CD4-positive, alpha-beta memory T cell (primary cell): Measurements from ENCODE around the gene GIGYF1. TPM values are rescaled to one million over a fixed set of nuclear protein-coding genes. Genes with fewer than 3 reads are reported as not detected.

Source experiments
- CTCF ChIA-PET: fragments of 350-600 bp; sonication (Branson Sonifier 250); formaldehyde crosslinking; loops from one replicate; lab custom pipeline; 2021; ENCODE audit warnings: inconsistent platforms; ENCODE audit not compliant: partially characterized antibody; lab: Charles Lee
- POLR2A ChIA-PET: fragments of 350-600 bp; sonication (Branson Sonifier 250); formaldehyde crosslinking; loops from one replicate; lab custom pipeline; 2021; ENCODE audit not compliant: partially characterized antibody; lab: Charles Lee
- DNase-seq, 5 donors: peaks; one replicate each; pipeline versions ENCODE4 v3.0.0 to v3.0.0-alpha.2; 2020 to 2022; ENCODE audit warnings: mixed read lengths in 1 of 5
- H3K27ac ChIP-seq: one replicate; pipeline ENCODE4 v1.7.0; 2013; ENCODE audit warnings: low read depth, low read length
- H3K27me3 ChIP-seq: 2 replicates; pipeline ENCODE4 v1.7.0; 2013; ENCODE audit warnings: mild to moderate bottlenecking, low read length, moderate library complexity; ENCODE audit not compliant: insufficient read depth
- H3K36me3 ChIP-seq: 2 replicates; pipeline ENCODE4 v1.7.0; 2013; ENCODE audit warnings: mild to moderate bottlenecking, low read length, moderate library complexity; ENCODE audit not compliant: insufficient read depth
- H3K4me1 ChIP-seq: 2 replicates; pipeline ENCODE4 v1.7.0; 2013; ENCODE audit warnings: mild to moderate bottlenecking, low read length, moderate library complexity; ENCODE audit not compliant: insufficient read depth
- H3K4me3 ChIP-seq, 2 donors: one replicate each; pipeline ENCODE4 v1.7.0; 2013; ENCODE audit warnings: low read length in 2 of 2, mild to moderate bottlenecking in 1 of 2
- H3K9me3 ChIP-seq, 2 donors: one replicate each; pipeline ENCODE4 v1.7.0; 2013; ENCODE audit warnings: low read length in 2 of 2, control low read depth in 1 of 2; ENCODE audit not compliant: control insufficient read depth in 1 of 2
- H3K27ac Mint-ChIP-seq, 7 donors: one replicate each; pipeline ENCODE4 v1.8.0; 2020 to 2021; ENCODE audit warnings: mixed read lengths in 7 of 7, mild to moderate bottlenecking in 6 of 7, inconsistent platforms in 3 of 7, moderate library complexity in 3 of 7
- H3K27me3 Mint-ChIP-seq, 2 donors: one replicate each; pipeline ENCODE4 v1.8.0; 2020 to 2021; ENCODE audit warnings: mixed read lengths in 2 of 2
- H3K36me3 Mint-ChIP-seq, 2 donors: one replicate each; pipeline ENCODE4 v1.8.0; 2020 to 2021; ENCODE audit warnings: mixed read lengths in 2 of 2, inconsistent platforms in 1 of 2, mild to moderate bottlenecking in 1 of 2
- H3K4me1 Mint-ChIP-seq, 4 donors: one replicate each; pipeline ENCODE4 v1.8.0; 2020 to 2021; ENCODE audit warnings: mixed read lengths in 4 of 4, mild to moderate bottlenecking in 1 of 4
- H3K4me3 Mint-ChIP-seq, 8 donors: one replicate each; pipeline ENCODE4 v1.8.0; 2020 to 2021; ENCODE audit warnings: mixed read lengths in 8 of 8, mild to moderate bottlenecking in 7 of 8, moderate library complexity in 6 of 8, inconsistent platforms in 3 of 8
- H3K9me3 Mint-ChIP-seq, 8 donors: one replicate each; pipeline ENCODE4 v1.8.0; 2020 to 2021; ENCODE audit warnings: mixed read lengths in 8 of 8, mild to moderate bottlenecking in 5 of 8, inconsistent platforms in 3 of 8, moderate library complexity in 1 of 8
- intact Hi-C: fragments of 100-400 bp; cut with micrococcal nuclease; formaldehyde crosslinking; loops from one replicate; pipeline ENCODE4 v1.15.1; 2023
- polyA plus RNA-seq, 2 donors: library from polyadenylated mRNA; unstranded; fragments of 300-500 nt; fragmentation: Illumina TruSeq; gene quantifications; one replicate each; pipeline ENCODE4 v1.2.3, GENCODE V29; 2021
- total RNA-seq, 2 experiments: library from RNA; stranded (reverse); gene quantifications; one replicate each; pipeline ENCODE4 v1.2.3, GENCODE V29; 2021

GIGYF1 gene
- total and polyA plus RNA-seq, 4 experiments from 2014 or later: 0.19 to 118 (median 59.7) TPM

DNA sequence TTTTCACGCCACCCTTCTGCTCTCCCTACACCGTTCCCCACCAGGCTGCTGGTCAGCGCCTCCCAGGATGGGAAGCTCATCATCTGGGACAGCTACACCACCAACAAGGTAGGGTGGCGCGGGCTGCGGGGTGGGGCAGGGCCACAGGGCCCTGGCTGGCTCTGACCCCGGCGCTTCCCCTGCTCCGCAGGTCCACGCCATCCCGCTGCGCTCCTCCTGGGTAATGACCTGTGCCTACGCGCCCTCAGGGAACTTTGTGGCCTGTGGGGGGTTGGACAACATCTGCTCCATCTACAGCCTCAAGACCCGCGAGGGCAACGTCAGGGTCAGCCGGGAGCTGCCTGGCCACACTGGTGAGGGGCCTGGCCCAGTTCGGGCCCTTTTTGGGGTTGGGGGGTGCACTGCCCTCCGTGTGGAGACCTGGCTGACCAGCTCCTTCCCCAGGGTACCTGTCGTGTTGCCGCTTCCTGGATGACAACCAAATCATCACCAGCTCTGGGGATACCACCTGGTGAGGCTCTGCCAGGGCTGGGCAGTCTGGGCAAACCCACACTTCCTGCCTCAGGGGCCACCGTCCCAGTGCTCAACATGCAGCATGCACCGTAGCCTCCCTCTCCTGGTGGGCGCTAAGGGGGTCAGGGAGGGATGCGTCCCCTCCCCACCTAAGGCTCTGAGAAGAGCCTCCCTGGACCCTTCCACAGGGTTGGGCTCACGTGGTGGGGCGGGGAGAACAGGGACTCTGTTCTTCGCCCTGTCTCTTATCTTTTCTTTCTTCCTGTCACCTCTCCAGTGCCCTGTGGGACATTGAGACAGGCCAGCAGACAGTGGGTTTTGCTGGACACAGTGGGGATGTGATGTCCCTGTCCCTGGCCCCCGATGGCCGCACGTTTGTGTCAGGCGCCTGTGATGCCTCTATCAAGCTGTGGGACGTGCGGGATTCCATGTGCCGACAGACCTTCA, 16.5 kb downstream of the GIGYF1 start:
- no peak overlapping the region for H3K27ac ChIP-seq
- peak overlapping the region; percentile 64 to 97 (median 94) for H3K27ac Mint-ChIP-seq

DNA sequence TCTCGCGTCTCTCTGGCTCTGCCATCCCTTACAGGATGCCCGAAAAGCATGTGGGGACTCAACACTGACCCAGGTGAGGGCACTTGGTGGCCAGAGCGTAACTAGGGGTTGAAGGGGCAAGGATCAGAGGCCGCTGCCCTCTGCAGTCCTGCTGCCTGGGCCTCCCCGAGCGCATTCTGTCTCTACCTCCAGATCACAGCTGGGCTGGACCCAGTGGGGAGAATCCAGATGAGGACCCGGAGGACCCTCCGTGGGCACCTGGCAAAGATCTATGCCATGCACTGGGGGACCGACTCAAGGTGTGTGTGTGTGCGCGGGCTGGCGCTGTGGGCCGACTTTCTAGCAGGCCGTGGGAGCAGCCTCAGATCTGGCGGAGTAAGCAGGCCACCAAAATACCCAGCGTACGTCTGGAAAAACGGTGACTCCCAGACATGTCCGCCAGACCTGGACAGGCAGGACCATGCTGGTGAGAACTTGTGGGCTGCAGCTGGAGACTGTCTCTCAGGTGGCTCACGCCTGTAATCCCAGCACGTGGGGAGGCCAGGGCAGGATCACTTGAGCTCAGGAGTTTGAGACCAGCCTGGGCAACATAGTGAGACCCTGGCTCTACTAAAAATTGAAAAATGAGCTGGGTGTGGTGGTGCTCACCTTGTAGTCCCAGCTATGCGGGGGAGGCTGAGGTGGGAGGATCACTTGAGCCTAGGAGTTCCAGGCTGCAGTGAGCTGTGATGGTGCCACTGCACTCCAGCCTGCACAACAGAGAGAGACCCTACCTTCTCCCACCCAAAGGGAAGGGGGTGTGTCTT, 17.3 kb downstream of the GIGYF1 start:
- Histone ChIP-seq H3K27me3 (no peaks in the 10 kb centered on the region), H3K4me1 (peaks cover 48% of the 10 kb centered on the region), H3K4me3 (no peak overlapping the region), H3K36me3 (peaks cover 31% of the 10 kb centered on the region), H3K9me3 (no peaks in the 10 kb centered on the region), H3K27ac (peak overlapping the region; percentile 92)
- Mint-ChIP-seq H3K9me3 (peaks cover 0 to 2% (median 0%) of the 10 kb centered on the region in 8 donors), H3K4me3 (peak overlapping the region; percentile 59 to 83 (median 77)), H3K36me3 (peaks cover 8 to 49% of the 10 kb centered on the region in 2 donors), H3K4me1 (peaks cover 7 to 53% (median 31%) of the 10 kb centered on the region in 4 donors), H3K27ac (peak overlapping the region; percentile 91 to 97 (median 95)), H3K27me3 (peaks cover 0 to 1% of the 10 kb centered on the region in 2 donors)
- intact Hi-C loops: no loop called here
- peak in 1 of 5 donors; percentile 54 for DNase-seq
- ChIA-PET CTCF (interaction anchor here (0.8 to 9.9 kb wide), 8 partner anchors 12 to 108 kb away, joined by 3 to 88 read pairs (median 4); partner anchors contain the start of genes MOSPD3 and POP7), POLR2A (interaction anchor here (0.6 to 10.8 kb wide), 23 partner anchors 9 to 248 kb away, joined by 3 to 125 read pairs (median 5); partner anchors contain the start of genes FBXO24, GIGYF1, LRCH4 and MEPCE)

More for the DNA sequence above, 16.5 kb downstream of the GIGYF1 start:
- H3K36me3 Mint-ChIP-seq: peaks cover 8 to 52% of the 10 kb centered on the region in 2 donors
- POLR2A ChIA-PET: interaction anchor here (0.7 to 10.8 kb wide), 17 partner anchors 8 to 248 kb away, joined by 3 to 125 read pairs (median 8); partner anchors contain the start of genes FBXO24, GIGYF1, LRCH4 and MEPCE
- Histone ChIP-seq H3K36me3 (peaks cover 31% of the 10 kb centered on the region), H3K27me3 (no peaks in the 10 kb centered on the region), H3K4me3 (no peak overlapping the region), H3K9me3 (no peaks in the 10 kb centered on the region), H3K4me1 (peaks cover 50% of the 10 kb centered on the region)
- peaks cover 7 to 53% (median 32%) of the 10 kb centered on the region in 4 donors for H3K4me1 Mint-ChIP-seq
- H3K27me3 Mint-ChIP-seq: peaks cover 0 to 1% of the 10 kb centered on the region in 2 donors
- peaks cover 0 to 2% (median 0%) of the 10 kb centered on the region in 8 donors for H3K9me3 Mint-ChIP-seq
- no peak for DNase-seq
- CTCF ChIA-PET: interaction anchor here (0.8 to 9.9 kb wide), 6 partner anchors 11 to 109 kb away, joined by 3 to 88 read pairs (median 4); partner anchors contain the start of gene POP7
- intact Hi-C loops: no loop called here
- H3K4me3 Mint-ChIP-seq: peak overlapping the region in 6 of 8 donors; percentile 31 to 76 (median 60)

DNA sequence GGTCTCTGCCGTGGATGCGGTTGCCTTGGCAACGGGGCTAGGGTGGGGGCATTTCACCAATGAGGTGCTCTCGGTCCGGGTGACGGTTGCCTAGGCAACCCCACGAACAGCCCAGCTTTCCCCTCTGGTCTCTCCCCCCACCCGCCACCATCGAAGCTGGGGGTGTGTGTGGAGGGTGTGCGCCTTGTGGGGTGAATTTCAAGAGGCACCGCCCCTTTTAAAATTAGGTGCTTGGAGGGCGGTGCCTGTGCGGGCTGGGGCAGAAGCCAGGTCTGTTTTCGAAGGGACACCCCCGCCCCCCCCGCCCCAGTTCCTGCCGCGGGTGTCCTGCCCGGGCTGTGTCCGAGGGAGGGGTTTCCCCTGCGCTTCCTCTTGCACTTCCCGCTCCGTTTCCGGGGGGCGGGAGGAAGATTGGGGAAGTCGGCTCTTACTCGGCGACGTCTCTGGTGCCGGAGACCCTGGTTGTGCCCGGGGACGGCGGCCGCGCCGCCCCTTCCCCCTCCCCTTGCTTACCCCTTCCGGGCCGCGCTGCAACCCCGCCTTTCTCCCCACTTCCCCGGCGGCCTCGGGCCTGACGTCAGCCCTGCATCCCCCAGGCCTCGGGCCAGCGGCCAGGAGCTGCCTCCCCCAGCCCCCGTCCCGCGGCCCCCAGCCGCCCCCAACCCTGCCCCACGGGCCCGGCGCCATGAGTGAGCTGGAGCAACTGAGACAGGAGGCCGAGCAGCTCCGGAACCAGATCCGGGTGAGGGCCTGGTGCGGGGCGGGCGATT, 18.3 kb downstream of the GIGYF1 start:
- Mint-ChIP-seq H3K36me3 (peaks cover 8 to 46% of the 10 kb centered on the region in 2 donors), H3K27me3 (peaks cover 0 to 1% of the 10 kb centered on the region in 2 donors), H3K9me3 (peaks cover 0 to 4% (median 0%) of the 10 kb centered on the region in 8 donors), H3K4me3 (peak overlapping the region; percentile 89 to 97 (median 92)), H3K27ac (peak overlapping the region; percentile 93 to 97 (median 95)), H3K4me1 (peaks cover 7 to 52% (median 26%) of the 10 kb centered on the region in 4 donors)
- H3K4me1 ChIP-seq: peaks cover 39% of the 10 kb centered on the region
- DNase-seq: peak; percentile 87 to 99 (median 92)
- H3K4me3 ChIP-seq: peak overlapping the region in 1 of 2 donors; percentile 62
- POLR2A ChIA-PET: interaction anchor here (0.6 to 10.8 kb wide), 21 partner anchors 13 to 247 kb away, joined by 3 to 125 read pairs (median 5); partner anchors contain the start of genes FBXO24, GIGYF1, LRCH4 and MEPCE
- CTCF ChIA-PET: interaction anchor here (1.0 to 9.9 kb wide), 5 partner anchors 16 to 63 kb away, joined by 4 to 88 read pairs (median 5); partner anchors contain the start of genes MOSPD3 and POP7
- intact Hi-C loops: no loop called here
- H3K9me3 ChIP-seq: no peaks in the 10 kb centered on the region
- no peaks in the 10 kb centered on the region for H3K27me3 ChIP-seq
- peaks cover 31% of the 10 kb centered on the region for H3K36me3 ChIP-seq
- peak overlapping the region; percentile 92 for H3K27ac ChIP-seq

DNA sequence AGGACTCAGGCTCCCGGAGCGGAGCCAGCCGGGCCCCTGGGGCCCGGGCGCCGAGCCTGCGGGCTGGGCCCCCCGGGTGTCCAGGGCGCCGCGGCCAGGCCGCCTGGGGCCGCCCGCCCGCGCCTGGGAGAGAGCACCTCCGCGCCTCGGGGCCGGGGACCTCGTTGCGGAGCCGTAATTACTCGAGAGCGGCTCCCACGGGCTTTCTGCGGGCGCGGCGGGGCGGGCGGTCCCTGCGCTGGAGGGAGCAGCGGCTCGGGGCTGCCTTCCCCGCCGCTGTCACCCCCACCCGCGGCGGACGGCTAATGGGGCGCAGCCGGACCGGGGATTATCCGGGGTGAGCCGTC, 19.0 kb downstream of the GIGYF1 start:
- H3K4me3 ChIP-seq: peak overlapping the region; percentile 80 to 91
- Mint-ChIP-seq H3K36me3 (peaks cover 6 to 43% of the 10 kb centered on the region in 2 donors), H3K9me3 (peaks cover 0 to 4% (median 0%) of the 10 kb centered on the region in 8 donors), H3K4me3 (peak overlapping the region in 7 of 8 donors; percentile 94 to 99 (median 96)), H3K27ac (peak overlapping the region in 6 of 7 donors; percentile 95 to 98 (median 96)), H3K27me3 (peaks cover 0 to 1% of the 10 kb centered on the region in 2 donors), H3K4me1 (peaks cover 5 to 45% (median 21%) of the 10 kb centered on the region in 4 donors)
- intact Hi-C loops: no loop called here
- H3K9me3 ChIP-seq: no peaks in the 10 kb centered on the region
- H3K4me1 ChIP-seq: peaks cover 32% of the 10 kb centered on the region
- POLR2A ChIA-PET: interaction anchor here (0.7 to 10.8 kb wide), 22 partner anchors 8 to 246 kb away, joined by 3 to 125 read pairs (median 7); partner anchors contain the start of genes AGFG2, FBXO24, GIGYF1 and LRCH4
- CTCF ChIA-PET: interaction anchor here (1.3 to 9.9 kb wide), 3 partner anchors 16 to 42 kb away, joined by 3 to 88 read pairs (median 4); partner anchors contain the start of gene POP7
- peaks cover 31% of the 10 kb centered on the region for H3K36me3 ChIP-seq
- H3K27ac ChIP-seq: peak overlapping the region; percentile 92
- DNase-seq: no peak
- H3K27me3 ChIP-seq: no peaks in the 10 kb centered on the region

DNA sequence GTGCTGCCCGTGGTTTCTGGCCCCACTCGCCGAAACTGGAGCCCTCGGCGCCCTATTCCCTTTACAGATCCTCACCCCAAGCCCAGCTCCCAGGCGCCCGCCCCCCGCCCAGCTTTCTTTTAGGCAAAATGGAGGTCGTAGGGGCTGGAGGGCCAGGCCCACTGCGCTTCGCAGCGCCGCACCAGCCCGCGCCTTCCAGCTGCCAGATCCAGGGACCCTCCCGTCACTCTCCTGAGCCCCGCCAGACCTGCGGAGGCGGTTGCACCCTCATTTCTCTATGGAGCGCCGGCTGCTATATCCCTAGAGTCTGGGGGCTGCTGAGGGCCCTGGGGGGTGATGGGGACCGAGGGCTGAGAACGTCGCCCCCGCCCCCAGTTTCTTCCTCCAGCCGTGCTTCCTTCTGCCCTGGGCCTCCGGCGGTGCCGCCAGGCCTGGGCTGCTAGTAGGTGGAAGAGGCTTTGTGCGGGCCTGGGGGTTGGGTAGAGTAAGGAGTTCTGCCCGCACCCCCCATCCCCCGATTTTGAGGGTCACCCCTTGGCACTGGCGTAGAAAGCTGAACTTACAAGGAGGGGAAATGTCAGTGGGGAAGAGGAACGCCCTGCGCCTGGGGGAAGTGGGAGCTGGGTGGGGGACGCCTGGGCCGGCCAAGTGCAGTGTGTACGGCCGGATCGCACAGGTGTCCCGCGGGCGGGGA, 19.5 kb downstream of the GIGYF1 start:
- Mint-ChIP-seq H3K9me3 (peaks cover 0 to 4% (median 0%) of the 10 kb centered on the region in 8 donors), H3K27me3 (peaks cover 0 to 1% of the 10 kb centered on the region in 2 donors), H3K27ac (peak overlapping the region; percentile 96 to 99 (median 97)), H3K36me3 (peaks cover 3 to 41% of the 10 kb centered on the region in 2 donors), H3K4me1 (peaks cover 5 to 40% (median 18%) of the 10 kb centered on the region in 4 donors), H3K4me3 (peak overlapping the region; percentile 94 to 99 (median 96))
- H3K4me1 ChIP-seq: peaks cover 30% of the 10 kb centered on the region
- peak in 4 of 5 donors; percentile 43 to 55 (median 47) for DNase-seq
- peak overlapping the region; percentile 80 to 91 for H3K4me3 ChIP-seq
- intact Hi-C loops: no loop called here
- H3K27me3 ChIP-seq: no peaks in the 10 kb centered on the region
- H3K36me3 ChIP-seq: peaks cover 29% of the 10 kb centered on the region
- peak overlapping the region; percentile 92 for H3K27ac ChIP-seq
- ChIA-PET POLR2A (interaction anchor here (0.7 to 10.8 kb wide), 18 partner anchors 8 to 245 kb away, joined by 3 to 125 read pairs (median 6); partner anchors contain the start of genes AGFG2, FBXO24, GIGYF1 and LRCH4), CTCF (interaction anchor here (0.6 to 9.9 kb wide), 4 partner anchors 17 to 239 kb away, joined by 3 to 88 read pairs (median 4); partner anchors contain the start of gene POP7)
- H3K9me3 ChIP-seq: no peaks in the 10 kb centered on the region
